HG03135 (cell line): ENCODE measurements around the gene PNPLA2.

Experiments
- ATAC-seq: cut with Tn5 transposase; IDR thresholded peaks from one replicate; pipeline ENCODE4 v1.9.1; 2021; ENCODE audit warnings: mild to moderate bottlenecking, moderate library complexity; ENCODE audit not compliant: unreplicated experiment

Gene PNPLA2

GRCh38 chr11:783581-784015 is 35.1 kb upstream of the PNPLA2 start:
- no peak for ATAC-seq

- no peak for ATAC-seq
Measured at GRCh38 chr11:786235-787083, 32.3 kb upstream of the PNPLA2 start.

- ATAC-seq, result no peak
Measured at GRCh38 chr11:787084-787675, 31.5 kb upstream of the PNPLA2 start.

GRCh38 chr11:788009-788640 is 30.6 kb upstream of the PNPLA2 start:
- ATAC-seq, result no peak

GRCh38 chr11:788953-789940 is 29.5 kb upstream of the PNPLA2 start:
- ATAC-seq, result no peak

- no peak for ATAC-seq
Measured at GRCh38 chr11:789943-790342, 28.8 kb upstream of the PNPLA2 start, which contains the start of gene CEND1. CEND1 (minus strand) TSS chr11:790090; CDS start chr11:788576, 1,514 bp downstream.

GRCh38 chr11:790721-791564 is 27.8 kb upstream of the PNPLA2 start:
- no peak for ATAC-seq

GRCh38 chr11:791658-792534 is 26.8 kb upstream of the PNPLA2 start:
- no peak for ATAC-seq

- no peak for ATAC-seq
Measured at GRCh38 chr11:792535-792821, 26.2 kb upstream of the PNPLA2 start.

GRCh38 chr11:792873-793272 is 25.8 kb upstream of the PNPLA2 start:
- ATAC-seq, result no peak

- no peak for ATAC-seq
Measured at GRCh38 chr11:793556-793955, 25.2 kb upstream of the PNPLA2 start.

- no peak for ATAC-seq
Measured at GRCh38 chr11:794013-794765, 24.5 kb upstream of the PNPLA2 start.

GRCh38 chr11:794766-795633 is 23.7 kb upstream of the PNPLA2 start:
- ATAC-seq, result no peak

- no peak for ATAC-seq
Measured at GRCh38 chr11:795634-796564, 22.8 kb upstream of the PNPLA2 start.

GRCh38 chr11:796565-797295 is 22.0 kb upstream of the PNPLA2 start:
- ATAC-seq, result no peak
